GM19328 (cell line): ENCODE data around the gene FAM131A.
"Not testable (repeated sequence)": the region's sequence is repeated elsewhere in the genome, so short reads cannot be mapped to it uniquely, and the experiment has no call there.

Experiments
- ATAC-seq: cut with Tn5 transposase; IDR thresholded peaks from one replicate; pipeline ENCODE4 v1.9.1; 2021; ENCODE audit warnings: mild to moderate bottlenecking, moderate library complexity; ENCODE audit not compliant: unreplicated experiment

Gene FAM131A

GRCh38 chr3:184339001-184339400, 1.6 kb downstream of the FAM131A start:
- ATAC-seq, result no peak

GRCh38 chr3:184339451-184340135, 2.2 kb downstream of the FAM131A start:
- not testable (repeated sequence) for ATAC-seq

GRCh38 chr3:184341925-184342324, 4.5 kb downstream of the FAM131A start:
- ATAC-seq, result no peak

- ATAC-seq, result no peak
These were observed 5.9 kb downstream of the FAM131A start for GRCh38 chr3:184343200-184343876.

GRCh38 chr3:184344579-184345316, 7.3 kb downstream of the FAM131A start:
- ATAC-seq, result no peak

GRCh38 chr3:184345317-184346144, 8.1 kb downstream of the FAM131A start:
- no peak for ATAC-seq

- no peak for ATAC-seq
These were observed 9.2 kb downstream of the FAM131A start for GRCh38 chr3:184346480-184347190.

GRCh38 chr3:184347321-184348056, 10.1 kb downstream of the FAM131A start:
- ATAC-seq, result no peak

- ATAC-seq, result no peak
These were observed 10.6 kb downstream of the FAM131A start for GRCh38 chr3:184348057-184348382.

GRCh38 chr3:184349563-184350470, 12.4 kb downstream of the FAM131A start:
- ATAC-seq, result no peak

- no peak for ATAC-seq
These were observed 13.2 kb downstream of the FAM131A start for GRCh38 chr3:184350618-184351017.

GRCh38 chr3:184351511-184352148, 14.2 kb downstream of the FAM131A start:
- ATAC-seq, result no peak

GRCh38 chr3:184352149-184352785, 14.9 kb downstream of the FAM131A start:
- ATAC-seq, result no peak

- no peak for ATAC-seq
These were observed 15.6 kb downstream of the FAM131A start for GRCh38 chr3:184352897-184353545.

GRCh38 chr3:184353546-184353941, 16.1 kb downstream of the FAM131A start:
- no peak for ATAC-seq

- ATAC-seq, result no peak
These were observed 16.8 kb downstream of the FAM131A start for GRCh38 chr3:184354121-184354728.

- ATAC-seq, result no peak
These were observed 17.4 kb downstream of the FAM131A start for GRCh38 chr3:184354754-184355153.
